Measurements from ENCODE around the gene LHFPL2.
"Not testable (repeated sequence)": the region's sequence is repeated elsewhere in the genome, so short reads cannot be mapped to it uniquely, and the experiment has no call there.

LHFPL2 gene

DNA sequence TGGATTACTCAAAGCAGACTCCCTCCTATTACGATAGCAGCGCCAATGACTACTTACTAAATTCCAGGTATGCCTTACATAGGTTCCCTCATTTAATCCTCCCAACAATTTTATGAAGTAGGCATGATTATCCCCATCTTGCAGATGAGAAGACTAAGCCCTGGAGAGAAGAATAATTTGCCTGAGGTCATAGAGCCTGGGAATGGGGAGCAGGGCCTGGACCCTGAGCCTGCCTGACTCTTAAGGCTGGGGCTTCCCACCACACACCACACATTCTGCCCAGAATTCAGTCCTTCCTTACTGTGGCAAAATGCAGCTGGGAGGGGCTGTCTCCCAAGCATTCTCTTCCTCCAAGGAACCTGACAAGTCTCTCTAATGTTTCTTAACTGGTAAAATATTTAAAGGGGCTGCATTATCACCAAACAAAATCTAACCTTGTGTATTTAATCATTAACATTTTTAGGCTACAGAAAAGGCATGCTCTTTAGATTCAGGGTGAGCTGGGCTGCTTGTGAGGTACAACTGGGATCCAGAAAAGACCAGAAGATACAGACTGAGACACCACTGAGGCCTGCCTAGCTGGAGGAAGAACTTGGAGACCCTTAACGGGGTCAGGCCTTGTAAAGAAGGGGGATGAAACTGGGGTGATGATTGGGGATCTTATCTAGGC lies 26.1 kb downstream of the LHFPL2 start:
- in situ Hi-C loops (cut with MboI; ENCODE audit: low sequenced_read_pairs): no loop called here

DNA sequence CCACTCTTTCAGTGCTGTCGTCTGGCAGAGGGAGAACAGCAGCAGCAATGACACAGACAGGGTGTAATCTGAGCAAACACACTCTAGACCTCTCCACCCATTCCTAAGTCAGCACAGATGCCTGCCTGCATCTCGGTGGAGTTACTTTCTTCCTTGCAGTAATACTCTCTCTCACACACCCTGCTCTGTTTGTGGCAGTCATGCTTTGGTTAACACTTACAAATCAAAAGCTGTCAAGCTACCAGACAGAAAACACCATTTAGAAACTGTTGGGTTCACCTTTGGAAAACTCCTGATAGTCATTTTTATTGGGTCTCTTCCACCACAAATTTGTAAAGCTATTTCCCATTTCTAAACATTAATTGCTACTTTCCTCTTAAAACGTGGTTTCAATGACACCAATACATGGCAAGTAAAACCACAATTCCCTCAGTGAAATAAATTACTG lies 27.3 kb downstream of the LHFPL2 start:
- in situ Hi-C loops (cut with MboI; ENCODE audit: low sequenced_read_pairs): no loop called here

DNA sequence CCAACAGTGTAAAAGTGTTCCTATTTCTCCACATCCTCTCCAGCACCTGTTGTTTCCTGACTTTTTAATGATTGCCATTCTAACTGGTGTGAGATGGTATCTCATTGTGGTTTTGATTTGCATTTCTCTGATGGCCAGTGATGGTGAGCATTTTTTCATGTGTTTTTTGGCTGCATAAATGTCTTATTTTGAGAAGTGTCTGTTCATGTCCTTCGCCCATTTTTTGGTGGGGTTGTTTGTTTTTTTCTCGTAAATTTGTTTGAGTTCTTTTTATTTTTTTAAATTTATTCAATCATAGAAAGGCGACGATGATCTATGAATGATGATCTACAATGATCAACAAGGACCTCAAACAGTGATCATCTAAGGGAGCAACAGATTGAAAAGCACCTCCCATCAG lies 28.5 kb downstream of the LHFPL2 start:
- in situ Hi-C loops (cut with MboI; ENCODE audit: low sequenced_read_pairs): not testable (repeated sequence)

DNA sequence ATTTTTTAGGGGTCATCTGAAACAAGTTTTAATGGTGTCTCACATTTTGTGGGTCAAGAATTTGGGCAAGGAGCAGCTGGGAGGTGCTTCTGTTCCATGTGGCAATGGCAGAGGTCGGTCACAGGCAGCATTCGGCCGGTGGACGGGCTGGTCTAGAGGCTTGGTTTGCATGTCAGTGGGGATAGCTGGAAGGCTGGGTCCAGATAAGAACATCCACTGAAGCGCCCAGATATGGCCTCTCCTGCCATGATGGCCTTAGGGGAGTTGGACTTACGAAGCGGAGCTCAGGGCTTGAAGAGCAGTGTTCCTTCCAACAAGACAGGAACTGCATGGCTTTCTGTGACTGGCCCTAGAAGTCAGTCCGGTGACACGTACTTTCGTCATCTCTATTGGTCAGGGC lies 30.3 kb downstream of the LHFPL2 start:
- in situ Hi-C loops (cut with MboI; ENCODE audit: low sequenced_read_pairs): no loop called here

DNA sequence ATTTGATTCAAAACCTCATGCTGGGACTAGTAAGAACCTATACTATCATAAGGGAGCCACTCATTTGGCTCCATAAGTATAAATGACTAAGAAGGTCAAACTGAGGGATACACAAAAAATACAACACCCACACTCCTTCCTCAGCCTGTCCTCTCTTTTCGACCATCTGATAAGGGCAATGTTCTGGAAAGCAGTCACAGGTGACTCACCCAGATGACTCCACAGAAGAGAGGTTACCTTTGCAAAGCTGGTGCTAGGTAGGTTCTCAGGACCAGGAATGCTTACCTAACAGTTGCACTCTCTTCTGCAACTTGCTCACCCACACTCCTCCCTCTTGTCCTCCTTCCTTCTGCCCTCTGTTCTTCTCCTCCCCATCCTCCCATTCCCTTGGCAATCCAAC lies 32.9 kb downstream of the LHFPL2 start:
- in situ Hi-C loops (cut with MboI; ENCODE audit: low sequenced_read_pairs): no loop called here

DNA sequence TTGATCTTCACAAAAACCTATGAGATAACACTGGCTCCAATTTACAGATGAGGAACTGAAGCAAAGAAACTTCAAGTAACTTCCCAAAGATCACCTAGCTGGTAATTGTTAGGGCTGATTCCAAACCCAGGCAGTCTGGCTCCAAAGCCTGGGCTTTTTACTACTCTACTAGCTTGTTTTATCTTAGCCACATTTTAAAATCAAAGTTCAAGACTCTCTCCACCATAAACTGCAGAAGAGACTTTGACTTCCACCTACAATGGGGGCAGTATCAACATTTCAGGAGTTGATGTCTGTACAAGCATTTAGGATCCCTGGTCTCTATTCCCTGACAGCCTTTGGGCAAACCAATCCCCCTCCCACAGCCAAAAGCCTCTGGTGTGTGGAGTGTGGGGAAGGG lies 33.8 kb downstream of the LHFPL2 start:
- in situ Hi-C loops (cut with MboI; ENCODE audit: low sequenced_read_pairs): no loop called here

DNA sequence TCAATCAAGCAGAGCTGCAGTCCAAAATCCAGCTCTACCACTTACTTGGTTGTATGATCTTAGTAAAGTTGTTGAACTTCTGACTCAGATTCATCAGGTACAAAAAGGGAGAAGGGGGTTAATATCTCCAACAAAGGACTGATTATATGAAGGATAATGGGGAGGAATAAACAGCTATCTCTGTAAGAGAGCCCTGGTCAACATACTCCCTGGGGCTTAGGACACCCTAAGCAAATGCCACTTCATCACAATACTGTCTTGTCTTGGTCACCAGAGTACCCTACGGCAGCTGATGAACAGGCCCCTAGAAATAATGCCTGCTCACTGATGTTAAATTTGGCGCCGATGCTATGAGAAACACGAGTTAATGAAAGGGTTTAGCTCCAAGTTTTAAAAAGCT lies 34.8 kb downstream of the LHFPL2 start:
- in situ Hi-C loops (cut with MboI; ENCODE audit: low sequenced_read_pairs): no loop called here

DNA sequence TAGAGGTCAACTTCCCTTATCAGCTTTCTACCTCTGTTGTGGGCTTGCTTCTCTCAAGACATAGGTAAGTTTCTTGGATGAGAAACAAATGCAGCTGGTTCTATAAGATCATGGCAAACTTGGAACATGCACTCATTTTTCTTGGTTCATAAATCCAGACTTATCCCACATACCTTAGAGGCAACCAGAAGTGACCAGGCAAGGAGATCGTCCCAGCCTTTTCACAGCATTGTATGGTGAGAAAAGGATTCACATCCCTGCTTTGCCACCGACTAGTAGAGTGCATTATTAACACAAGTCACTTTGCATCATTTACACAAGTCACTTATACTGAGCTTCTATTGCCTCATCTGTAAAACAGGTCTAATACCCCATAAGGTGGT lies 35.4 kb downstream of the LHFPL2 start:
- in situ Hi-C loops (cut with MboI; ENCODE audit: low sequenced_read_pairs): no loop called here

DNA sequence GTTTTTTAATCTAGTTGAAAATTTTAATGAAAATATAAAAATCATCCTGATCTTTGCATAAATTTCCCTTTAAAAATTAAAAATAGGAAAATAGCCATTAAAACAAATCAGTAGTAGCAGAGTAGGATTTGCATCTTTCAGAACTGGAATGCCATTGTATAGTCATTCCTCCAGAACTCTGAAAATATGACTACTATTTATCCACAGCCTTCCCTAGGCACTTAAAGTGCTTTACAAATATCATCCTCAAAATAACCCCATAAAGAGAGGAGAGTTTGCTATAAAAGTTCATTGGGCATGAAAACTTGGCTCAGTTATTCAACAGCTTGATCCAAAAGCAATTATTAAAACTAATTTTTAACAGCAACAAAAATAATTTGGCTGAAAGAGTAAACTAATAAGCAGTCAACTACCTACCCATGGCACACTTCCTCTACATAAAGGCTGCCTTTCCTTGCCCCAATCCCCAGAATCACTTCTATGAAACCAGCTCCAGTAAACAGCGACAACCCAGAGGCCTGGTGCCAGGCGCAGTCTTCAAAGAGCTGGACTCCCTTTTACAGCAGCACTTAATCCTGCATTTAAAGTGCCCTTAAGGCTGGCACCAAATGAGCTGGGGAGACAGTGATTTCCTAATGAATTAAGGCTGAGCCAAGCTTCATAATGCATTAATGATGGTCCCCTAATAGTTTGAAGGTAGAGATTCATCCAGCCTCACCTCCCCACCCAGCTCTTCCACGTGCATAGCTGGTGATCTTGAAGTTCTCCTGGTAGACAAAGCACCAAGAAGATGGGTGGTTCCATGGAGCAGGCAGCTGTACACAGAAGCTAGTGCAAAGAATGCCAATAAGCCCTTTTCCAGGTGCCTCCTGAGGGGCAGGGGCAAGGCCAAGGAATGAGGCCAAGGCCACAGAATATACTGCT lies 36.1 kb downstream of the LHFPL2 start:
- in situ Hi-C loops (cut with MboI; ENCODE audit: low sequenced_read_pairs): no loop called here

DNA sequence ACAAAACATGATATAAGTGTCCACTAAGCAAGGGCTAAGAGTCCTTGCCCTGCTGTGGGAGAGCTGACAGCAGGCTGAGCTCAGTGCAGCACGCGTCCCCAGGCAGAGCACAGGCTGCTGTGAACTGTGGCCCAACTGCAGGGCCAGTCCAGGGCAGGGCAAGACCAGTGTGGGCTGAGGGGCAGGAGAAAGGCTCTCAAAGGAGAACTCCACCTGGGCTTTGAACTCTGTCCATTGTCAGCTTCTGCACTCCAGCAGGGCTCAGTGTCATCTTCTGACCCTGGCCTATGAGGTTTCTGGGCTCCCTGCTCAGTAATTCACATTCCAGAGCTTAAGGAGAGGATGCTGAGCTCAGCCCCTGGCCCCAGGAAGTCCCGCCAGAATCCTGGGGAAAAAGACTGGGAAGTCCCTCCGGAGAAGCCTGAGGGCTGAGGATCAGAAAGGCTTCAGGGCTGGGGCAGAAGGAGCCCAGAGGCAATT lies 37.4 kb downstream of the LHFPL2 start:
- in situ Hi-C loops (cut with MboI; ENCODE audit: low sequenced_read_pairs): no loop called here

DNA sequence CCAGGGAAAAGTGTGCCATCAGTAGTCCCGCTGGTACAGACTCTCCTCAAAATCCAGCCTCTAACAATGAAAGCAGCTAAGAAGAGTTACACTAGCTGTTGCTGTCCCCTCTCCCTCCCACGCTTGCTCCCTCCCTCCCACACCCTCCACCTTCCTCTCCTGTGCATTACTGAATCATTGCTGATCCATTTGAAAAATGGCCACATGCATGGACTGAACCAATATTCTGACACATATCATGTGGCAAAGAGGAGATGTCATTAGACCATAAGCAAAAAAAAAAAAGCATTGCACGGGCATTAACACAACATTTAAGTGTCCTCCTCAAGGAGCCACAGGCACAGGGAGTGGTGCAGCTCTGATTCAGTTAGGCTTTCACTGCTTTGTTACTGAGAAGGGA lies 37.9 kb downstream of the LHFPL2 start:
- in situ Hi-C loops (cut with MboI; ENCODE audit: low sequenced_read_pairs): no loop called here

DNA sequence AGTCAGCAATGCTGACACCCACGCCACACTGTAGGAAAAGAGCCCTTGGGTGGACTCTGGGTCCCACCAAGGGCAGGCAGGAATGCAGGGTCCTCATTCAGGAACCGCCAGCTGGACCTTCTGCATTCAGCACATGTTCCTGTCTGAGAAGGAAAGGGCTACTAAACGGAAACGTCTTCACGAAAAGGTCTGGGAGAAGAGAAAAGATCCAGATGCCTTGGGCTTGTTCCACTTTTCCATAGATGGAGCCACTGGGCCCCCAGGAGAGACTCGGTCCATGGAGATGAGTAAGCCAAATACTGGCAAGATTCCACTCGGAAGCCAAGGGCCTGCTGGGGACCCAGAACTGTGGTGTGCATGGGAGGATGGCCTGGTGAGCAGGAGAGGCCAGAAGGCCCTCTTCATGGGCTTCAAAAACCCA lies 38.4 kb downstream of the LHFPL2 start:
- in situ Hi-C loops (cut with MboI; ENCODE audit: low sequenced_read_pairs): no loop called here

DNA sequence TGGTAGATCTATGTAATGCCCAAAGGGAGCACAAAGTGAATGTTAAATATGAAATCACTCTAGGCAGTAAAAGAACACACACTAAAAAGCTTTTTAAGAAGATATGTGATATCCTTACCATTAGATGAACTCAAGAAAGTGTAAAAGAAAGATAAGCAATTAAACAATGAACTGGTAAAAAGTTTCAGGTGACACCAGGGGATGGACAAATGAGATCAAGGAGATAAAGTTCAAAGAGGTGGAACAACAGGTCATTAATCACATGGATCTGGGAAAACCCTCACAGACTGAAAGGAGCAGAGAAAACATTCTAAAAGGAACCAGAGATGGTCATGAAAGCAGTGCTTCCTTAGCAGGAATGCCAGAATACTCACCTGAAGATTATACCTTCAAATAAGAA lies 40.7 kb downstream of the LHFPL2 start:
- in situ Hi-C loops (cut with MboI; ENCODE audit: low sequenced_read_pairs): no loop called here

DNA sequence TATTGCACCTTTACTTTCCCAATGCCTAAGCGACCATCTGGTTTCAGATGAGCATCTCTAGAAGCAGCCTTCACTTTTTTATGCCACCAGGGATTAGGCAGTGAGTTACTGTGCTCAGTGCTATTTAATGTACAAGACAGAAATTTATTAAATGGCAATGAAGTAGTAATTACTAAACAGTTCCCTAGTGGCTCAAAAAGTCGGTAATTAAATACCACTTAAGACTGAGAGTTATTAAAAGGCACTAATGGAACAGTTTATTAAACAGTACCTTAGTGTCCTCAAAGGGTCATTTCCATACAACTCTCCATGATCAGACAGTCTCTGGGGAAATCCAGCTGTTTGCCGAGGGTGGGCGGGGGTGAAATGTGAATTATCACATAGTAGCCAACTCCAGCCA lies 42.3 kb downstream of the LHFPL2 start:
- in situ Hi-C loops (cut with MboI; ENCODE audit: low sequenced_read_pairs): no loop called here

DNA sequence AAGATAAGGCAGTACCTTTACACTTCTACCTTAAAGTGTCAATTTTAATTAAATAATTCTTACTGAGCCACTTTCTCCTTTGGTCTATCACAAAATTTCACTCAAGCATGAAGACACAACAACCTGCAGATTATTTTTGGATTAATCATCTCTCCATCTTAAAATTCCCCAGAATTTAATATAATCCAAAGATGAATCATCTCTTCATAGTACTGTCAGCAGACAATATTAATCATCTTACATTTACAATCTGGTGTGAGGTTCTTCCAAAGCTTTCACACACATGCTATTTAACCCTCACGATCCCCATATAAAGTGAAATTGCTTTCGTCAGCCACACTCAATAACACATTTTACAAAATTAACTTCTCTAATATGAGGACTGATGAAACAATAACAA lies 43.0 kb downstream of the LHFPL2 start:
- in situ Hi-C loops (cut with MboI; ENCODE audit: low sequenced_read_pairs): no loop called here

DNA sequence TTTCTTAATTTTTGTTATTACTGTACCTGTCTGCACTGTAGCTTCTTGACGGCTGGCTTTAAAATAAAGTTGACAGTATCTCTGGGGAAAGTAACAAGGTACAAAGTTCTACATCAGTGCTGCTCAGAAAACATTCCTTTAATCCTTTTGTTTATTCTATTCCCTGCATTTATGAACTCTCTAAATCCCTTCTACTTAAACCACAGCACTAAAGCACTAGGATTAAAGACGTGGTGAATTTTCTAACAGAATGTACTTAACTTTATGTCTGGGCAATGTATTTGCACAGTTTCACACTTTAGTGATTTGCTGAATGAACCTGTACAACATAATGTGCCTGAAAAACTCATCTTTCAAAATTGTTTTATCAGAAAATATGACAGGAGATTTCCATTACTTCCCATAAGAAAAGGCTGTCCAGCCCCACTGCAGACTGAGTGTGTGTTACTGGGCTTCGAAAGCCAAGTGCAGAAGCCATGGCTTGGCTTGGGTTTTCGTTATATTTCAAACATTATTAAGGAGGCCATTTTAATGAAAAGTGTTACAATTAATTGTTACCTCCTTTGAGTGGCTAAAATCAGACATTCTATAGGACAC lies 43.8 kb downstream of the LHFPL2 start:
- in situ Hi-C loops (cut with MboI; ENCODE audit: low sequenced_read_pairs): no loop called here

DNA sequence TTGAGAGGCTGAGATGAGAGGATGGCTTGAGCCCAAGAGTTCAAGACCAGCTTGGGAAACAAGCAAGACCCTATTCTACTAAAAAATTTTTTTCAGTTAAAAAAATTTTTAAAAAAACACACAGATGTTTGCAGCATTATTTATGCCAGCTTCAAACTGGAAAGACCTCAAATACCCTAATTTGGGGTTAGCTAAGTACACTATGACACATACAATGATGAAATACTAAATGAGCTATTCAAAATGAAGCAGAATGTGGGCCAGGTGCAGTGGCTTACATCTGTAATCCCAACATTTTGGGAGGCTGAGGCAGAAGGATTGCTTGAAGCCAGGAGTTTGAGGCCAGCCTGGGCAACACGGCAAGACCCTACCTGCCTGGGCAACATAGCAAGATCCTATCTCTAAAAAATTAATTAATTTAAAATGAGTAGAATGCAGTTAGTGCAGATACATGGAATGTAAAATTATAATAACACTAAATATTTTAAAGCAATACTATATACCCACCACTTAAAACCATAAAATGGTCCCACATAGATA lies 44.9 kb downstream of the LHFPL2 start:
- in situ Hi-C loops (cut with MboI; ENCODE audit: low sequenced_read_pairs): no loop called here

DNA sequence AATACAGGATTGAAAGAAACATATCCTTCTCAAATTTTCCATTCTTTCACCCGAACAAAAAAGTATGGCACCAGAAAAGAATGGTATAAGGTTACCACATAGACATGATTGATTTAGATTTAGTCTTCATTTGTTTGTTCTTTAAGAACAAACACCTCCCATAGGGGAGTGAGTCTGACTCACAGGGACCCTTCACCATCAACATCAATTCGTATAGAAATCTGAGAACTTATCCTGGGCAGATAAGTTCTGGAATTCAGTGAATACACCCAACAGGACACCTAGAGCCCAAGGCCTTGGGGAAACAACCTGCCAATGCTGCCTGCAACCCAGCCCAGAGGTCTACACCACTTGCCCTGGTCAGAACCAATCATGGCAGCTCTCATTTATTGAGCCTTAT lies 46.2 kb downstream of the LHFPL2 start:
- in situ Hi-C loops (cut with MboI; ENCODE audit: low sequenced_read_pairs): no loop called here

DNA sequence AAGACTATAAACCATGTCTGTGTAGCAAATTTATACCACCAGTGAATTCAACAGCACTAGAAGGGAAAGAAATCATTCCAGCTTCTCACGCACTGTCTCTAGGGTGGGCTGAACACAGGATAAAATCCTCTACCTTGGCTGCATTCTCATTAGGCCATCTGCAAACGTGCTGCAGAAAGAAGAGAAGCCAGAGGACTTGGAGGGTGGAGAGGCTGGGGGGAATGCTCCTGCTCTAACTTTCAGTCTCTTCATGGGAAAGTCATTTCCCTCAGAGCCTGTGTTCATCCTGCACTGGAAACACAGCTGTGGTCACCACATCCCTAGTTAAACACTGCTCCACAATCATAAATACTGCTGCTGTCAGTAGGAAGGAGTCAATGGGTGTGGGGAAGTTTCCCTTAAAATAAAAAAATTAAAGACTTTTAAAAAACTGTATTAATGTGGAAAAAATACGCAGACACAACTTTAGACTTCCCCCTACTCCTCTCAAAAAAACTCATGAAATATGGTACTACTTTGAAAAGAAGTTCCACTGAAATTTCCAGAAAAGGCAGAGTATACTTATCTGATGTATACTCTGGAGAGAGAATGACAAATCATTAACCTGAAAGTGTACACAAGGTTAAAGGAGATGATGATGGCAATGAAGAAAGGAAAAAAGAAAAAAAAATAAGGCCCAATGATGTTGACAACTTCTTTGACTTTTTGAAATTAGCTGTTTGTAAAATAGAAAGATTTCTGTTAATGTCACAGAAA lies 46.8 kb downstream of the LHFPL2 start:
- in situ Hi-C loops (cut with MboI; ENCODE audit: low sequenced_read_pairs): no loop called here

DNA sequence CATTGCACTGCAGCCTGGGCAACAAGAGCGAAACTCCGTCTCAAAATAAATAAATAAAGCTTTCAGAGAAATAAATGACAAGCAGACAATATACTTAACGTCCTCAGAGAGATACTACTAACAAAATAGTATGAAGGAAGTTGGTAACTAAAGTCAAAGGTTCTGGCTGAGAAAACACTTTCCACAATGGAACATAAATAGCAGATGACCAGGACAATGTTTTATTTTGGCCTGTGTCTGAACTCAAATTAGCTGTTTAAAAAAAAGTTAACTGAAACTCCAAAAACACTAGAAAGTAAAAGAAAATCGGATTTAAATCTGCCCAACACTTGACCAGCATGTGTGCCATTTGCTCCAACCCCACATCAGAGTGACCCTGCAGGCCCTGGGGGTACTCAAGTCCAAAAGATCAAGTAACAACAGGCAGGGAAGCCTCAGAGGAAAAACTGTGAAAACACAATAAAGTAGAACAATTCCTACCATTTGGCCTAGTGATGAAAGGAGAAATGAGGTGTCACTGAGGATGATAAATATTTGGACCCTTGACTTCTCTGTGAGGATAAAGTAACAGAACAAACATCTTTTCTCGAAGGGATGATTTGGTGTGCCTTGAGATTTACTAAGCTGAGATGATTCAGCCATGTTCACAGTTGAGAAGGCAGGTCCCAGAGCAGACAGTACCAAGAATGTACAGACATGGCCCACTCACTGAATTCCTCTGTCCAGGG lies 47.7 kb downstream of the LHFPL2 start:
- in situ Hi-C loops (cut with MboI; ENCODE audit: low sequenced_read_pairs): no loop called here
